CD4-positive, alpha-beta T cell treated with Interleukin-15 for 1 hour (primary cell): ENCODE measurements around the gene SLC26A1.
"Not testable (repeated sequence)": the region's sequence is repeated elsewhere in the genome, so short reads cannot be mapped to it uniquely, and the experiment has no call there.

Source experiments
- DNase-seq: peaks from one replicate; pipeline ENCODE4 v3.0.0-alpha.2; 2020

The SLC26A1 gene

DNA sequence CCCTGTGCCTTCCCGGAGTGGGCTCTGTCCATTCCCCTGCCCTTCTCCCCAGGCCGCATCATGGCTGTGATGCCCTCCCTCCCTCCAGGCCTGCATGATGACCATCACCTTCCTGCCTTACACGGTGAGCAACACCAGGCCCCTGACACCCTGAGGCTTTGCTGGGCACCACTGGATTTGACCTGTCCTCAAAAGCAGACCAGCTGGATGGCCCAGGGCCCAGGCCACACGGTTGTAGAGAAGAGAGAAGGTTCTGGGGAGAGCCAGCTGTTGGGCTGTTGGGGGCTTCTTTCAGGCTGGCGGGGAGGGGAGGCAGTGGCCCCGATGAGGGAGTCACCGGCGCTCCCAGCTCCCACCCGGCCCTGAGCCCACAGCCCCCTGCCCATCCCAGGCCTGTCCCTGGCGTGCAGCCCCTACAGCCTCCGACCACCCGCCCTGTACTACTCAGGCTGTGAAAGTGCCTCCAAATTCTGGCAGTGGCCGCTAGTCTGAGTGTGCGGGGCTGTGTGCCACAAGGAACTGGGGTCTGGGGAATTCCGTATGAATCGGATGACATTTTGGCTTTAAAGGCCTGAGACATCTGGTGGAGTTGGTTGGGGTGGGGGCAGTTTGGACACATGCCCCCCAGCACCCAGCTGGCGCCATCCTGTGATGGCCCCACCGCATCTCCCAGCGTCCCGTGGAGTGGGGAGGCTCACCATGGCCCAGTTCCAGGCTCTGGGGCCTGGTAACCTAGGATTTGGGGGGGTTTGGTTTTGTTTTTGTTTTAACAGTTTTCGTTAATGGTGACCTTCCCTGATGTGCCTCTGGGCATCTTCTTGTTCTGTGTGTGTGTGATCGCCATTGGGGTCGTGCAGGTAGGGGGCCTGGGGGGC is 41.4 kb downstream of the SLC26A1 start:
- peak; percentile 12 for DNase-seq

DNA sequence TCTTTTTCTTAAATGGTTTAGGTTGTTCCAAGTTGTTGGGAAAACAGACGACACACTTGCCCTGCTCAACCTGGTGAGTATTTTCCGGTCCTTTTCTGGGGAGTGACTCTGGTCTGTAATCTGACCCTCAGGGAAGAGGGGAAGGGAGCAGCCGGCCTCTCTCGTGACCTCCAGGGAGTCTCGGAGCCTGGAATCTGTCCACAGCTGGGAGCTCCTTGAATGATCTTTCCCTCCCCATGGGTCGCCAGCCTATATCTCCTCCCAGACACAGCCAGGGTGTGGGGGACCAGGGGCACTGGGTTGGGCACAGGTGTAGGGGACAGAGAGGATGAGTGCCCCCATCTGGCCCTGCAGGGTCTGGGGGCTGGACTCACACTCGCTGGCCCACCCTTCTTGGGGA is 42.0 kb downstream of the SLC26A1 start:
- DNase-seq, result peak; percentile 7

GRCh38 chr4:950136-951020 is 42.8 kb downstream of the SLC26A1 start:
- peak; percentile 11 for DNase-seq

GRCh38 chr4:949656-950055 is 43.5 kb downstream of the SLC26A1 start:
- DNase-seq, result peak; percentile 7

GRCh38 chr4:948936-949300 is 44.3 kb downstream of the SLC26A1 start:
- DNase-seq, result no peak

GRCh38 chr4:948101-948935 is 44.9 kb downstream of the SLC26A1 start:
- DNase-seq, result peak; percentile 14

DNA sequence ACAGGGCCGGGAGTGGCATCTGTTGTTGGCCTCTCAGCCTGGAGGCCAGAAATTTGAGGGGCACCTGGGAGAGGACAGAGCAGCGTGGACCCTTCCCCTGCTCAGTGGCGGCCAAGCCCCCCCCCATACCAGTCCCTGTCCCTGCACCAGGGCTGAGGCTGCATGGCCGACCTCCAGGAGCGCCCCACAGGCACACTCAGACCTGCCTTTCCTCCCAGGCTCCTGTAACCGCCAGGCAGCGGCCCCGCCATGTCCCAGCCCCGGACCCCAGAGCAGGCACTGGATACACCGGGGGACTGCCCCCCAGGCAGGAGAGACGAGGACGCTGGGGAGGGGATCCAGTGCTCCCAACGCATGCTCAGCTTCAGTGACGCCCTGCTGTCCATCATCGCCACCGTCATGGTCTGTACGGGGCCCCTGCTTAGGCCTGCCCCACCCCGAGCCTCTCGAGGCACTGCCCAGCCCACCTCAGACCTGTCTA is 45.7 kb downstream of the SLC26A1 start:
- DNase-seq, result peak; percentile 15

- DNase-seq, result peak; percentile 13
These were observed 46.4 kb downstream of the SLC26A1 start for GRCh38 chr4:946517-947471.

- DNase-seq, result peak; percentile 10
These were observed 47.1 kb downstream of the SLC26A1 start for GRCh38 chr4:946103-946450.

- peak; percentile 9 for DNase-seq
These were observed 47.7 kb downstream of the SLC26A1 start for GRCh38 chr4:945274-946102.

DNA sequence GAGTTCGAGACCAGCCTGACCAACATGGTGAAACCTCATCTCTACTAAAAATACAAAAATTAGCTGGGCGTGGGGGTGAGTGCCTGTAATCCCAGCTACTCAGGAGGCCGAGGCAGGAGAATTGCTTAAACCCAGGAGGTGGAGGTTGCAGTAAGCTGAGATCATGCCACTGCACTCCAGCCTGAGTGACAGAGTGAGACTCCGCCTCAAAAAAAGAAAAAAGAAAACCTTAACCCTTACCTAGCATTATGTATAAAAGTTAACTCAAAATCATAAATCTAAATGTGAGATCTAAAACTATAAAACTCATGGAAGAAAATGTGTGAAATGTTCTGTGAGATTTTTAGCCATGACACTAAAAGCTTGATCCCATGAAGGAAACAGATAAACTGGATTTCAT is 53.7 kb downstream of the SLC26A1 start:
- not testable (repeated sequence) for DNase-seq
